IMR-90 (cell line): ENCODE measurements around the gene SCN4A.

Experiments used
- CTCF ChIP-seq: conservative IDR thresholded peaks from 2 replicates; pipeline ENCODE4 v1.5.1; 2012; ENCODE audit warnings: mild to moderate bottlenecking, low read depth, low read length, improper control_type of control experiment
- MAFK ChIP-seq: IDR thresholded peaks from 2 replicates; pipeline ENCODE4 v1.6.1; 2012; ENCODE audit warnings: low read depth, low read length, improper control_type of control experiment
- MXI1 ChIP-seq: IDR thresholded peaks from 2 replicates; pipeline ENCODE4 v1.6.1; 2012; ENCODE audit warnings: low read depth, mild to moderate bottlenecking, low read length, moderate library complexity, borderline replicate concordance
- NFE2L2 ChIP-seq: fragments of 150-350 bp; IDR thresholded peaks from 2 replicates; pipeline ENCODE4 v1.6.1; 2016; ENCODE audit warnings: low read depth, mild to moderate bottlenecking, low read length
- POLR2A ChIP-seq: IDR thresholded peaks from 2 replicates; pipeline ENCODE4 v1.6.1; 2012; ENCODE audit warnings: mild to moderate bottlenecking, low read depth, low read length
- RAD21 ChIP-seq: IDR thresholded peaks from 2 replicates; pipeline ENCODE4 v1.6.1; 2012; ENCODE audit warnings: low read length, improper control_type of control experiment
- SMC3 ChIP-seq: fragments of 150-350 bp; IDR thresholded peaks from 2 replicates; pipeline ENCODE4 v1.6.1; 2016; ENCODE audit warnings: low read depth, mild to moderate bottlenecking, antibody characterized with exemption, low read length, moderate library complexity
- TF ChIP-seq, protein P1 (sequence below): fragments of 150-350 bp; IDR thresholded peaks from 2 replicates; pipeline ENCODE4 v1.6.1; 2017; ENCODE audit warnings: mild to moderate bottlenecking, antibody characterized with exemption, low read length, low read depth

DNA sequence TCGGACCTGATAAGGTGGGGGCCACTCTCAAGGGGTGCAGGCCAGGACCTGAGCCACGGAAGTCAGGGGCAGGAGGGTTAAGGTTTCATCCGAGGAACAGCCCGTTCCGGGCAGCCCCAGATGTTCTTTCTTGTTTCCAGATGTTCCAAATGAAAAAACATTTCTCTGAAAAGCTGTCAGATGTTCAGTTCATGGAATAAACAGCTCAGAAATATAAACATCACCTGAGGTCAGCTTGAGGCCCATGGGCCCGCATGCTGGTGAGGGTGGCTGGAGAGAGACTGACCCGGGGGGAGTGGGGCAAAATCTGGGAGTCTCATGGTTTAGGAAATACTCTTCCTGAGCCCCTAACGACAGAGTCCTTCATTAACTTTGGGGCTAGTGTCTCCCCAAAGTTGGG is 39.1 kb downstream of the SCN4A start:
- TF ChIP-seq CTCF (no peak), POLR2A (no peak), MXI1 (no peak), SMC3 (no peak), MAFK (no peak), RAD21 (no peak), NFE2L2 (no peak)
- TF ChIP-seq, protein P1, sequence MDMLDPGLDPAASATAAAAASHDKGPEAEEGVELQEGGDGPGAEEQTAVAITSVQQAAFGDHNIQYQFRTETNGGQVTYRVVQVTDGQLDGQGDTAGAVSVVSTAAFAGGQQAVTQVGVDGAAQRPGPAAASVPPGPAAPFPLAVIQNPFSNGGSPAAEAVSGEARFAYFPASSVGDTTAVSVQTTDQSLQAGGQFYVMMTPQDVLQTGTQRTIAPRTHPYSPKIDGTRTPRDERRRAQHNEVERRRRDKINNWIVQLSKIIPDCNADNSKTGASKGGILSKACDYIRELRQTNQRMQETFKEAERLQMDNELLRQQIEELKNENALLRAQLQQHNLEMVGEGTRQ, result no peak
